HG03108 (cell line): ENCODE results near the gene SAP30.

Source experiments
- ATAC-seq: cut with Tn5 transposase; IDR thresholded peaks from one replicate; pipeline ENCODE4 v1.9.1; 2021; ENCODE audit warnings: moderate library complexity; ENCODE audit not compliant: unreplicated experiment

SAP30 gene

DNA sequence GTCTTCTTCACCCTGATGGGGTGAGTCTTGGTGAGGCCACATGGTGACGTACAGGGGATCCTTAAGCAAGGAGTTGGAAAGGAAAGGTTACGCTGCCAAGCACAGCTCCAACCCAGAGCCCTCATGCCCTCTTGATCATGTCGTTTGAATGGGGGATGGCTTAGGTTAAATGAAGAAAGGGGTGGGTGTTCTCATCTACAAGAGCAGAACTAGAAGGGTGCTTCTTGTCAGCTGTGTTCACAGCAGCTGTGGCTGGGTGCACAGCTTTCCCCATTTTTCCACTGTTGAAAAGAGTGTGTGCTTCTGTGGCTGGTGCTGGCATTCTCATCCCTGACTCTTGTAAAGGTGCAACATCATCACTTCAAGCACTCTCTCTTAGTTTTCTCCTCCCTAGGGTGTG lies 43.7 kb downstream of the SAP30 start:
- no peak for ATAC-seq

DNA sequence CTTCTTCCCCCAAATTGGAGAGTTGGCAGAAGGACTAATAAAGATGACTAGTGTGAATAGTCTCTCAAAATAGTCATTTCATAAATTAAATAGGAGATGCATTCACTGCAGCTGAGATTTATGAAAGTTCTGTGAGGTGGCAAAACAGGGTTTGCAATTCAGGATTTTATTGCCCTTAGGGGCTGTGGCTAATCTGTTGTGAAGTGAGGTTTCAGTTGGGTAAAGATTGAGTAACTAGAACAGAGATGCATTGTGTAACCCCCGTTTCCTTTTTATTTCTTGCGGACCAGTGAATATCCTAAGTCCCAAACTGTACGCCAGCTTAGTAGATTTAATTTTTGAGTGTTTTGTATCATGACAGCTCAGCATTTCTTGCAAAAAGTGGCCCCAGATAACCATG lies 44.3 kb downstream of the SAP30 start:
- ATAC-seq = no peak

- ATAC-seq = no peak
Observed at GRCh38 chr4:173415885-173416653, 45.3 kb downstream of the SAP30 start.

DNA sequence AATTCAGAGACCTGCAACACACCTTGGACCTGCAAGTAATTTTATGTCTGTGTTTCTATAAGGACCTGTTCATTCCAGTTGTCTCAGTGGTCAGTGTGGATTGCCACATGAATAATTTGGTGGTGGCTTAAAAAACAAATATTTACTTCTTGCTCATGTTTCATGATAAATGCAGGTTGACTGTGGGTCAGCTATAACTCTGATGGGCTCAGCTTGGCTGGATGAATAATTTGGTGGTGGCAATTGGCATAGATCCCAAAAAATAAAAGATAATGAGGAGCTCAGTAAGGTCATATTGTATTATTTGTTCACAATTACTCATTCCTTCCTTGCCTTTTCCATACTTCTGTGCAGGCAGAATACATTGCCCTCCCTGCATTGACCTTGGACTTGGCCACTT lies 47.1 kb downstream of the SAP30 start:
- ATAC-seq = no peak

DNA sequence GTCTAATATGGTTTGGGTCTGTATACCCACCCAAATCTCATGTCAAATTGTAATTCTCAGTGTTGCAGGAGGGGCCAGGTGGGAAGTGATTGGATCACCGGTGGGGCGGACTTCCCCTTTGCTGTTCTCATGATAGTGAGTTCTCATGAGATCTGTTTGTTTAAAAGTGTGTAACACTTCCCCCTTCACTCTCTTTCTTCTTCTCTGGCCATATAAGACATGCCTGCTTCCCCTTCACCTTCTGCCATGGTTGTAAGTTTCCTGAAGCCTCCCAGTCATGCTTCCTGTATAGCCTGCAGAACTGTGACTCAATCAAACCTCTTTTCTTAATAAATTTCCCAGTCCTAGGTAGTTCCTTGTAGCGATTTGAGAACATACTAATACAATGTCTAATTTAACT lies 47.9 kb downstream of the SAP30 start:
- no peak for ATAC-seq

GRCh38 chr4:173420324-173420752 lies 49.6 kb downstream of the SAP30 start:
- ATAC-seq = peak; percentile 49

- ATAC-seq = no peak
Observed at GRCh38 chr4:173420801-173421200, 50.0 kb downstream of the SAP30 start.

- ATAC-seq = no peak
Observed at GRCh38 chr4:173424899-173425805, 54.4 kb downstream of the SAP30 start.

DNA sequence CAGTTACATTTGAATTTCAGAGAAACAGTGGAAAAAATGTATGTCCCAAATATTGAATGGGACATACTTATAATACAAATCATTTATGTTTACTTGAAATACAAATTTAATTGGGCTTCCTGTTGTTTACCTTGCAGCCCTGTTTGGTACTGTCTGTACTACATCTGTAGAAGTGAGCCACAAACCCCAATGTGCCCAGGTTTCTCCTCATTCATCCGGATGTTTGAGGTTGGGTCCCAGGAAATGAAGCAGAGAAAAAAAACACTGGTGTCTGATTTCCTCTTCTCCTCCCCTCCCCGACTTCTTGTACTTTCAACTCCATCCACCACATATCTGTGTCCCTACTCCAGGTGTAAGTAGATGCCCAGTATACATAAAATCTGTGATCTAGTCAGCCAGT lies 55.3 kb downstream of the SAP30 start:
- ATAC-seq = no peak
